ENCODE measurements around the gene TAF12.

DNA sequence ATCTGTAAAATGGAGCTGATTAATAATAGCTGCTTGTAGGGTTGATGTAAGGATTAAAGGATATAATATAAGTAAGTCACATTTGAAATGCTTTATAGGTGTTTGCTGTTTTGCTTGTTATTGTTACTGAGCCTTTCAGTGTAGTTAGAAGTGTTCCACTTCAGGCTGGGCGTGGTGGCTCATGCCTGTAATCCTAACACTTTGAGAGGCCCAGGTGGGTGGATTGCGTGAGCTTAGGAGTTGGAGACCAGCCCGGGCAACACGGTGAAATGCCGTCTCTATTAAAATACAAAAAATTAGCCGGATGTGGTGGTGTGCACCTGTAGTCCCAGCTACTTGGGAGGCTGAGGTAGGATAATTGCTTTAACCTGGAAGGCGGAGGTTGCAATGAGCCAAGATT lies 77.8 kb downstream of the TAF12 start:
- TF ChIP-seq, protein P1, sequence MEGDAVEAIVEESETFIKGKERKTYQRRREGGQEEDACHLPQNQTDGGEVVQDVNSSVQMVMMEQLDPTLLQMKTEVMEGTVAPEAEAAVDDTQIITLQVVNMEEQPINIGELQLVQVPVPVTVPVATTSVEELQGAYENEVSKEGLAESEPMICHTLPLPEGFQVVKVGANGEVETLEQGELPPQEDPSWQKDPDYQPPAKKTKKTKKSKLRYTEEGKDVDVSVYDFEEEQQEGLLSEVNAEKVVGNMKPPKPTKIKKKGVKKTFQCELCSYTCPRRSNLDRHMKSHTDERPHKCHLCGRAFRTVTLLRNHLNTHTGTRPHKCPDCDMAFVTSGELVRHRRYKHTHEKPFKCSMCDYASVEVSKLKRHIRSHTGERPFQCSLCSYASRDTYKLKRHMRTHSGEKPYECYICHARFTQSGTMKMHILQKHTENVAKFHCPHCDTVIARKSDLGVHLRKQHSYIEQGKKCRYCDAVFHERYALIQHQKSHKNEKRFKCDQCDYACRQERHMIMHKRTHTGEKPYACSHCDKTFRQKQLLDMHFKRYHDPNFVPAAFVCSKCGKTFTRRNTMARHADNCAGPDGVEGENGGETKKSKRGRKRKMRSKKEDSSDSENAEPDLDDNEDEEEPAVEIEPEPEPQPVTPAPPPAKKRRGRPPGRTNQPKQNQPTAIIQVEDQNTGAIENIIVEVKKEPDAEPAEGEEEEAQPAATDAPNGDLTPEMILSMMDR (IDR thresholded peaks at IDR 0.05): no peak
- no peak for TF ChIP-seq POLR2A (IDR thresholded peaks at IDR 0.05)
